HK-2 (cell line): Measurements from ENCODE around the gene RAB6A.
A peak's percentile ranks its signal among the peaks of the same experiment; 100 is the strongest.
"Not testable (repeated sequence)": the region's sequence is repeated elsewhere in the genome, so short reads cannot be mapped to it uniquely, and the experiment has no call there.

Experiments
- DNase-seq: peaks from one replicate; pipeline ENCODE4 v3.0.0-alpha.2; 2018; ENCODE audit not compliant: unreplicated experiment

The RAB6A gene

GRCh38 chr11:73726825-73727224 is 34.0 kb downstream of the RAB6A start:
- DNase-seq, result no peak

- DNase-seq, result no peak
Observed at GRCh38 chr11:73717136-73717535, 43.7 kb downstream of the RAB6A start.

GRCh38 chr11:73716153-73717056 is 44.5 kb downstream of the RAB6A start:
- no peak for DNase-seq

- DNase-seq, result no peak
Observed at GRCh38 chr11:73715541-73715940, 45.3 kb downstream of the RAB6A start.

- DNase-seq, result no peak
Observed at GRCh38 chr11:73710964-73711363, 49.9 kb downstream of the RAB6A start.

- DNase-seq, result no peak
Observed at GRCh38 chr11:73705053-73705452, 55.8 kb downstream of the RAB6A start.

GRCh38 chr11:73693899-73694525 is 66.9 kb downstream of the RAB6A start:
- no peak for DNase-seq

- DNase-seq, result no peak
Observed at GRCh38 chr11:73680687-73681086, 80.2 kb downstream of the RAB6A start.

GRCh38 chr11:73676552-73676951 is 84.3 kb downstream of the RAB6A start:
- DNase-seq, result not testable (repeated sequence)

GRCh38 chr11:73671701-73672100 is 89.2 kb downstream of the RAB6A start:
- DNase-seq, result no peak

GRCh38 chr11:73670808-73671207 is 90.1 kb downstream of the RAB6A start:
- DNase-seq, result no peak

- DNase-seq, result no peak
Observed at GRCh38 chr11:73667891-73668290, 93.0 kb downstream of the RAB6A start.

- DNase-seq, result no peak
Observed at GRCh38 chr11:73664877-73665276, 96.0 kb downstream of the RAB6A start.

GRCh38 chr11:73663604-73664495 is 97.0 kb downstream of the RAB6A start:
- DNase-seq, result no peak

GRCh38 chr11:73662445-73663157 is 98.3 kb downstream of the RAB6A start:
- DNase-seq, result no peak

- DNase-seq, result peak; percentile 88
Observed at GRCh38 chr11:73661035-73661628, 99.7 kb downstream of the RAB6A start.

GRCh38 chr11:73660497-73661034 is 100.3 kb downstream of the RAB6A start:
- DNase-seq, result no peak

- no peak for DNase-seq
Observed at GRCh38 chr11:73659961-73660360, 100.9 kb downstream of the RAB6A start.

GRCh38 chr11:73656985-73657384 is 103.9 kb downstream of the RAB6A start:
- no peak for DNase-seq

GRCh38 chr11:73655686-73656085 is 105.2 kb downstream of the RAB6A start:
- no peak for DNase-seq

GRCh38 chr11:73654482-73655021 is 106.3 kb downstream of the RAB6A start:
- no peak for DNase-seq
